Measurements from ENCODE around the gene SSH2.

Gene SSH2

GRCh38 chr17:29720551-29720950, 209.5 kb downstream of the SSH2 start:
- no peak for DNase-seq
- Histone ChIP-seq H3K4me3 (ENCODE audit: low read depth, low read length) (no peak overlapping the region), H3K9me3 (no peaks in the 10 kb centered on the region), H3K36me3 (no peaks in the 10 kb centered on the region), H3K27me3 (no peaks in the 10 kb centered on the region), H3K4me1 (peaks cover 5% of the 10 kb centered on the region; the same call in 1 of the 2 replicates)
- TF ChIP-seq CTCF (IDR thresholded peaks at IDR 0.05; ENCODE audit: low read depth, low read length), result no peak

- H3K36me3 ChIP-seq, result no peaks in the 10 kb centered on the region
Observed at GRCh38 chr17:29719469-29719868, 210.6 kb downstream of the SSH2 start.

GRCh38 chr17:29718446-29719039, 211.5 kb downstream of the SSH2 start:
- no peaks in the 10 kb centered on the region for H3K36me3 ChIP-seq
- peaks cover 5% of the 10 kb centered on the region; the same call in 1 of the 2 replicates for H3K4me1 ChIP-seq
- no peaks in the 10 kb centered on the region for H3K27me3 ChIP-seq
- H3K4me3 ChIP-seq (ENCODE audit: low read depth, low read length), result no peak overlapping the region
- DNase-seq, result no peak
- no peaks in the 10 kb centered on the region for H3K9me3 ChIP-seq
- TF ChIP-seq CTCF (IDR thresholded peaks at IDR 0.05; ENCODE audit: low read depth, low read length), result no peak

More at GRCh38 chr17:29719469-29719868, 210.6 kb downstream of the SSH2 start:
- H3K9me3 ChIP-seq, result no peaks in the 10 kb centered on the region
- TF ChIP-seq CTCF (IDR thresholded peaks at IDR 0.05; ENCODE audit: low read depth, low read length), result no peak
- peaks cover 5% of the 10 kb centered on the region; the same call in 1 of the 2 replicates for H3K4me1 ChIP-seq
- no peaks in the 10 kb centered on the region for H3K27me3 ChIP-seq
- no peak for DNase-seq
- H3K4me3 ChIP-seq (ENCODE audit: low read depth, low read length), result no peak overlapping the region

- TF ChIP-seq CTCF (IDR thresholded peaks at IDR 0.05; ENCODE audit: low read depth, low read length), result no peak
- no peaks in the 10 kb centered on the region for H3K36me3 ChIP-seq
Observed at GRCh38 chr17:29717817-29718216, 212.2 kb downstream of the SSH2 start.

GRCh38 chr17:29716566-29716965, 213.5 kb downstream of the SSH2 start:
- Histone ChIP-seq H3K4me3 (ENCODE audit: low read depth, low read length) (no peak overlapping the region), H3K27me3 (no peaks in the 10 kb centered on the region), H3K9me3 (no peaks in the 10 kb centered on the region), H3K36me3 (no peaks in the 10 kb centered on the region), H3K4me1 (peaks cover 5% of the 10 kb centered on the region; the same call in 1 of the 2 replicates)
- no peak for TF ChIP-seq CTCF (IDR thresholded peaks at IDR 0.05; ENCODE audit: low read depth, low read length)
- no peak for DNase-seq

More at GRCh38 chr17:29717817-29718216, 212.2 kb downstream of the SSH2 start:
- no peak for DNase-seq
- Histone ChIP-seq H3K9me3 (no peaks in the 10 kb centered on the region), H3K4me3 (ENCODE audit: low read depth, low read length) (no peak overlapping the region), H3K27me3 (no peaks in the 10 kb centered on the region), H3K4me1 (no peaks in the 10 kb centered on the region)

- Histone ChIP-seq H3K36me3 (no peaks in the 10 kb centered on the region), H3K27me3 (no peaks in the 10 kb centered on the region), H3K9me3 (no peaks in the 10 kb centered on the region), H3K4me3 (ENCODE audit: low read depth, low read length) (no peak overlapping the region), H3K4me1 (peaks cover 9% of the 10 kb centered on the region)
- no peak for TF ChIP-seq CTCF (IDR thresholded peaks at IDR 0.05; ENCODE audit: low read depth, low read length)
- no peak for DNase-seq
Observed at GRCh38 chr17:29715680-29716079, 214.3 kb downstream of the SSH2 start.

All from BE2C (cell line).